GM15510 (cell line): ENCODE measurements around the gene RAP1GAP2.

Experiments
- POLR2A ChIP-seq: IDR thresholded peaks from 3 replicates; pipeline ENCODE4 v1.6.1; 2011; ENCODE audit warnings: borderline replicate concordance; ENCODE audit not compliant: insufficient read length; ENCODE audit errors: extremely low read depth

Gene RAP1GAP2

GRCh38 chr17:3003296-3004149 lies 207.3 kb downstream of the RAP1GAP2 start:
- no peak for TF ChIP-seq POLR2A

DNA sequence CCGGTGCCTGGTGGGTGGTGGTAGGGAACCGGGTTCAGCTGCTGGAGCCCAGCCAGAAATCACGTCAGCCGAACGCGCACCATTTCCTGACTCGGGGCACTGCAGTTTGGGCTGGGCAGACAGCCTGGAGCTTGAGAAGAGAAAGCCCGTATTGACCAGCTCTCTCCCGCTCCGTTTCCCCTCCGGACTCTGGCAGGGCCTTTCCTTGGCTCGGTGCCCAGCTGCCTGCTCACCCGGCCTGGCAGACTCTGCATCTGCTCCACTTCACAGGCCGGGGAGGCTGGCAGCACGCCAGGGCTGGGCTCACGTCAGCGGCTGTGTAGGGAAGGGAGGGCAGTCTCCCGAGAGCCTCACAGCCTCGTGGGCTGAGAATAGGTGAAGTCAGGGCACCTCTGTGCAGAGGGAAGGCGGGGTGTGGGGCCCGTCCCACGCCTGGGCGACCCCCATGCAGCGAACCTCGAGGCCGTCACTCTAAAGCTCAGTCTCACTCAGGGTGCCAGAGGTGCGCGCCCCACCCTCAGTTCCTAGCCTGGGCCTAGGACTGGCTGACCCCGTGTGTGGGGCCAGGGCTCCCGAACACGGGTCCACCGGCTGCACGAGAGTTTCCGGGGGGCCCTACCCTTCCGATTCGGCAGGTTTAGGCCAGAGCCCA lies 208.0 kb downstream of the RAP1GAP2 start:
- no peak for TF ChIP-seq POLR2A

GRCh38 chr17:3004925-3005324 lies 208.7 kb downstream of the RAP1GAP2 start:
- no peak for TF ChIP-seq POLR2A

DNA sequence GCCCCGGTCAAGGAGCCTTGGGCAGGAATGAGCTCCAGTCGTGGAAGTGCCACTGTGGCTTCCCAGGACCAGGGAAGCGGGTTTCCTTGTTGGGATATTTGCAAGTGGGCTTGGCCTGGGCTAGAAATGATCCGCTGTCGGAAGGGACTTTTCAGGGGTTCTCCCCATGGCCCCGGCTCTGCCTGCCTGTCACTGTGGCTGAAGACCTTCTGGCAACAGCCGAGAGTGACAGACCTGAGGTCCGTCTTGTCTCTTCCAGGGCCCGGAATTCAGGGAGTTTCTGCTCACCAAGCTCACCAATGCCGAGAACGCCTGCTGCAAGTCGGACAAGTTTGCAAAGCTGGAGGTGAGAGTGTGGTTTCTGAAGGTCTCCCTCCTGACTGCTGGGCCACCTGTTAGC lies 209.5 kb downstream of the RAP1GAP2 start:
- TF ChIP-seq POLR2A: no peak

DNA sequence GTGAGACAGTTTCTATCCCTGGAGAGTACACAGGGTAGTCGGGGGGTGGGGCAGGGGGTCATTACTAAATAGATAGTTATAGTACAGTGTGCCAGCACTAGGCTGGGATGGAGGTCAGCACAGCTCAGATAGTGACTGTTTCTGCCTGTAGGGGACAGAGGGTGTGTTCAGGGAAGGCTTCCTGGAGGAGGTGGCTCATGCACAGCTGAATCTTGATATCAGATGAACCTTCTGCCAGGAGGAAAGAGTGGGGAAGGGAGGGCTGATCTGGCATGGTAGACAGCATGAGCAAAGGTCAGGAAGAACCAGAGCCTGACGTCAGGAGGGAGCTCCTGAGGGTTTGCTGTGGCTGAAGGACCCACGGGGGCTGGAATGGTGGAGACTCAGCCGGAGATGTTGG lies 210.6 kb downstream of the RAP1GAP2 start:
- TF ChIP-seq POLR2A: no peak

- no peak for TF ChIP-seq POLR2A
Measured at GRCh38 chr17:3007651-3008121, 211.4 kb downstream of the RAP1GAP2 start.

DNA sequence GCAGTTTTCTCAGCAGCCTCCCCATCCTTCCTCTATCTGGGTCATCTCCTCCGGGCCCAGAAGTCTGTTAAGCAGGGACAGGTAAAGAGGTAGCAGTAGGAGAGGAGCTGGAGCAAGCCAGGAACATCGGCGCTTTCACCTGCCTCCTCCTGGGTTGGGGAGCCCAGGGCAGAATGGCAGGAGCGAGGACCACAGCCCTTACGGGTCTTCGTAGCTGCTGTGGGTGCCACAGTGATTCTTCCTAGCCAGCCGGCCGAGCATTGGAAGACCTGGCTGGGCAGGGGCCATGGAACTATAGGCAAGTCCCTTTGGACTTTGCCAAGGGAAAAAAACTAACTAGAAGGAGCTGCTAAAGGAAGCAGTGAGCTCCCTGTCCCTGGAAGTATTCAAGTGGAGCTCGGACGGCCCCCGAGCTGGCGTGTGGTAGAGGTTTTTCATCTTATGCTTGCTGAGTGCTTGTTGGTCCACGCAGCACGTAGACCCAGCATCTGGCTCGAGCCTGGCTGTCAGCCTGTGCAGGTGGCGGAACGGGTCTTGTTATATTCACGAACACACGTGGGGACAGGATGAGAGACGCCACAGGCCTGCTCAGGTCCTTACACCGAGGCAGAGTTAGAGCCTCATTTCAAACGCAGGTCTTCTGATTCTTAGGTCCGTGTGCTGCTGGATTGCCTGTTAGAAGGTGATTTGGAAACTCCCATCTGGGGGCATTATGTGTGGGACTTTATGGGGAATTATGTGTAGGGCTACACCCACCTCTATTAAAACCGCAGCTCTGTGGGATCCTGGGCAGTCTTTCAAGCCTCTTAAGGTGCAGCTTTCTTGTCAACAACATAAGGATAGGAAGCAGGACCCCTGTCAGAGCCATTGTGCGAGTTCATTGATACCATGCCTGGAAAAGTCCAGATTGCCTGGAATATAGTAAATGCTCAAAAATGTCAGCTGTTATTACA lies 212.4 kb downstream of the RAP1GAP2 start:
- TF ChIP-seq POLR2A: no peak

GRCh38 chr17:3009411-3009920 lies 213.2 kb downstream of the RAP1GAP2 start:
- TF ChIP-seq POLR2A: no peak

DNA sequence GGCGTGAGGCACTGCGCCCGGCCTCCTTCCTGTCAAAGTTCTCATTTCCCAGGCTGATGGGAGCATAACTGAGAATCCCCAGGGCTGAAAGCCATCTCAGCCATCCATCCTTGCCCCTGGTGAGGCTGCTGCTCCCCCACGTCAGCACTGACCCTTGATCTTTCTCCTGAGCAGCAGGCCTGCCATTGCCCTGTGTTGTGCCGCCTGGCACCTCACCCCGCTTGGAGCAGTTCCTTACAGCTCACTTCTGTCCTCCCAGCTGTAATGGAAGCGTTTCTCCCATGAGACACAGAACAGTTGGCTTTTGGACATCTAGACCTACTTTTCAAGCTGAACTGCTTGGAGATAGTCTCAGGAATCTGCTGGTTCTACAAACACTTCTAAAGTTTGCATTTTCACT lies 215.7 kb downstream of the RAP1GAP2 start:
- no peak for TF ChIP-seq POLR2A

- TF ChIP-seq POLR2A: no peak
Measured at GRCh38 chr17:3012926-3013581, 216.8 kb downstream of the RAP1GAP2 start.

DNA sequence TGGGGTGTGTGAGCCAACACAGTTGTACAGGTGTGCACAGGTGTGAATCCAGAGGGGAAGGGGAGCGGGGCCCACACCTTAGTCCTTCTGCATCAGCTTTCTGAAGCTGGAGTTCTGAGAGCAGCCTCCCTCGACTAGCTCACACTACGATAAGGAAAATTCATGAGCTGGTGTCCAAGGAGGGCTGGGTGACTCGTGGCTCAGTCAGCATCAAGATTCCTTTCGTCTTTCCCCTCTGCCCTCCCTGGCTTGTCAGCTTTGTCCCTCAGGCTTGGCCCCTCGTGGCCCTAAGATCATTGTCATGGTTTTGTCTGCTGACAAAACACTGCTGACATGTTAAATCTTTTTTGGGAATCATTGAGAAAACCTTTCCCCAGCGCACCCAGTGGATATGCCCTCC lies 219.7 kb downstream of the RAP1GAP2 start:
- no peak for TF ChIP-seq POLR2A

GRCh38 chr17:3017936-3018335 lies 221.7 kb downstream of the RAP1GAP2 start:
- TF ChIP-seq POLR2A: no peak

DNA sequence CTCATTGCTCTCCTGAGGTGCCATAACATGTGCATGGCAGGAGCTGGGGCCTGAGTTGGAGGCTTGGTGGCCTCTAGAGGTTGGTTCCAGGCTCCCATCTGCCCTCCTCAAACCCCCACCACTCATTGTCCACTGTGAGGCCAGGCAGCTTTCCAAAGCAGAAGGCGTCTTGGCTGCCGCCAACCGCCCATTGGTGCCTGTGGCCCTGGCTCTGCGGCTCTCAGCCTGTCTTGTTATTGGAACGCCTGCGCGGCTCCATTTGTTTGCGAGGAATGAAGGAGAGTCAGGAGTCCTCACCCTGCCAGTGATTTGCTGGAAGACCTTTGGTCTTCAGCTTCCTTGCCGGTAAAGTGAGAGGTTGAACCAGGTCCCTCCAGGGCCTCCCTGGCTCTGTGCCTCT lies 223.5 kb downstream of the RAP1GAP2 start:
- TF ChIP-seq POLR2A: no peak

DNA sequence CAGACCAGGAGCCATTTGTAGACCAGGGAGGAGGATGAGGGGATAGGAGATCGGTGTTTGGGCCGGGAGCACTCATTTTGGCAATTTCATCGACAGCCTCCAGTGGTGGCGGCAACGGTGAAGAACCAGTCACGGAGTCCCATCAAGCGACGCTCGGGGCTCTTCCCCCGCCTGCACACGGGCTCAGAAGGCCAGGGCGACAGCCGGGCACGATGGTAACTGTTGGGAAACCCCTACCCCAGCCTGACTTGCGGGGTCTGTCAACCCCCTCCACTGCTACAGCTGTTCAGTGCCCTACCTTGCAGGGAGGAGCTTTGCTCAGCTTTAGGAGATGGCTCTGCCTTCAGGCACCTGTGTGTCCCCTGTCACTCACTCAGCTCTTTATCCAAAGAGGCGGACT lies 224.1 kb downstream of the RAP1GAP2 start:
- no peak for TF ChIP-seq POLR2A
